GM19452 (cell line): ENCODE data around the gene RPA1.
"Not testable (repeated sequence)": the region's sequence is repeated elsewhere in the genome, so short reads cannot be mapped to it uniquely, and the experiment has no call there.

Experiments
- ATAC-seq: cut with Tn5 transposase; IDR thresholded peaks from one replicate; pipeline ENCODE4 v1.9.1; 2021; ENCODE audit not compliant: unreplicated experiment

The RPA1 gene

DNA sequence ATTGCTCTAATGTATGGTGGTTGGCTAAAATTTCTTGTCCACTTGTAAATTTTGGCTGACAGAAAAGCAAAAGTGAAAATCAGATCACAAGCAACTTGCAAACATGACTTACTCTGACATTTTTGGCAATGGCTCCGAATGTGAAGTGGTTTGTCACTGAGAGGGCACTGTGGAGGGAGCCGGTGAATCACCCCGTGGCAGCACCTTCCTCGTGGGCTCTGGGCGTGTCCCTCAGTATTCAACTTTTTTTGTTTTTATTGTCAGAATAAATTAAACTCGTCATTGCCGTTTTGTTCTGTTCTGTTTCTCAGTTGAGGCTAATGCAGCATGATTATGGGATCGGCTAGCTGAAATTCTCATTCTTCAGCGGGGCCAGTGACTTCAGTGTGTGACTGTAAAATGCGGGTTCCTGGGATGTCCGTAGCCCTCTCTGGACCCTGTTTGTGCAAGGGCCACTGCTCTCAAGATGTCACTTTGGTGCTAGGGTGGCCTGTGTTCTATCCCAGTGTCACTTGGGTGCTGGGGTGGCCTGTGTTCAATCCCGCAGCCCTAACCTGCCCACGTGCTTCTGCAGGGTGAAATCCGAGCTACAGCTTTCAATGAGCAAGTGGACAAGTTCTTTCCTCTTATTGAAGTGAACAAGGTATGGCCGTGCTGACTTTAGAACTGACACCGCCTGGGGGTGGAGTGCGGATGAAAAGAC is 48.8 kb downstream of the RPA1 start:
- ATAC-seq, result no peak

DNA sequence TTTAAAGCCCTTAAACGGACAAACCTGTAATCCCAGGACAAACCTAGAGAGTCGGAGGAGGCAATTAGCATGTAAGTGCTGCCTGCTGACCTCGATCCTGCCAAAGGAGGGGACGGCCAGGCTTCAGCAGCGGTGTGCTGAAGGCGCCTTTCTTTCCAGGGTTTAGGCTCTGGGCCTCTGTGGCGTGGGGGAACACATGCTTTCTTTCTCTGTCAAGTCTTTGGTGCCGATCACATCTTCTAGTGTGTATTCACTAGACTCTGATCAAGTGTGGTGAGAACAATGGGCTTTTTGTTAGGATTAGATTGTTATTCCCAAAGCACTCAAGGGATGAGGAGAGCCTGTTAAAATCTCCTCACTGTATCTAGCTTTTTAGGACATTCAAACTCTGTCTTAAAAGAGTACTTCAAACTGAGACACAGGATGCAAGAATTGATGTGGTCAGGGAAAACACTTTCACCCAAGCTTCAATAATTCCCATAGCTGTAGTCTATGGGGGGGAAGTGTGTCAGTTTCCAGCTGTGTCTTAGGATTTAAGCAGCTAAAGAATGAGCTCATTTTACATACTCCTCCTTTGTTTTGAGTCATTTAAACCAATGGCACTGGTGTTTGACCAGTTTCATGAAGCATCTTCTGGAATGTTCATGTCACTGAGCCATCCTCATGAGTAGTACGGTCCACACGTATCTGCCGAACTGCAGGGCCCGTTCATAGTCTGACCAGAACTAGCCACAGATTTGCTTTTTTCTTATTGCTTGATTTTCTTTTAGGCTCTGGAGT is 51.2 kb downstream of the RPA1 start:
- ATAC-seq, result no peak

DNA sequence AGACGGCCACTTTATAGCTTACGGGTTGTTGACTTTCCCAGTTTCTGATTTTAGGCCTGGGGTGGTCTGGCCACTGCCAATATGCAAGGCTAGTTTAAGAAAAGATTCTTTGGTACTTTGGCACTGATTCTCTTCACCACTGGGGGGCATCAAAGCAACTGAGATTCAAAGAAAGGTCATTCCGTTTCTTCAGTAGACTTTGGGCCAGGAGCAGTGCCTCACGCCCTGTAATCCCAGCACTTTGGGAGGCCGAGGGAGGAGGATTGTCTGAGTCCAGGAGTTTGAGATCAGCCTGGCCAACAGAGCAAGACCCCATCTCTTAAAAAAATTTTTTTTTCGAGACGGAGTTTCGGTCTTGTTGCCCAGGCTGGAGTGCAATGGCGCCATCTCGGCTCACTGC is 53.0 kb downstream of the RPA1 start:
- no peak for ATAC-seq

DNA sequence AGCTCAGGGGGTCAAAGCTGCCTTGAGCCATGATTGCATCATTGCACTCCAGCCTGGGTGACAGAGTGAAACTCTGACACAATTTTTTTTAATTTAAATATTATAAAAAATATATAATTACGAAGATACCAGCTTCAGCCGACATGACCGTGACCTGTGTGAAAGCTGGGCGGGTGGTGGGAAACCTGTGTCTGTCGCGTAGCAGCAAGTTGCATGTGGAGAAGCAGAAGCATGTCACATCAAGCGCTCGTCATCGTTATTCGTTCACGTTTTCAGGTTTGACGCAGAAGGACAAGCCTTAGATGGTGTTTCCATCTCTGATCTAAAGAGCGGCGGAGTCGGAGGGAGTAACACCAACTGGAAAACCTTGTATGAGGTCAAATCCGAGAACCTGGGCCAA is 53.7 kb downstream of the RPA1 start:
- ATAC-seq, result no peak

DNA sequence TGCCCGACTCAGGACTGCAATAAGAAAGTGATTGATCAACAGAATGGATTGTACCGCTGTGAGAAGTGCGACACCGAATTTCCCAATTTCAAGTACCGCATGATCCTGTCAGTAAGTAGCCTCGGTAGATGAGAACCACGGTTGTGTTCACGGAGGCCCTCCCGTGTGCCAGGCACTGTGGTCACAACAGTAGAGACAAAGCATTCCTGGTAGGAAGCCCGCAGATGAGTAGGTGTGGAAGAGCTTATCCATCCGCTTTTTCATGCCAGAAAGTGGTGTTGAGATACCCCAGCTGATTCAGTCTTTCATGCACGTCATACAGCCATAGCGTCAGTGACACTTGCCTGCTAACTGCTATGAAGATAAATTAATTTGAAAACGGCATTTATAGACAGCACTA is 58.9 kb downstream of the RPA1 start:
- ATAC-seq, result no peak

DNA sequence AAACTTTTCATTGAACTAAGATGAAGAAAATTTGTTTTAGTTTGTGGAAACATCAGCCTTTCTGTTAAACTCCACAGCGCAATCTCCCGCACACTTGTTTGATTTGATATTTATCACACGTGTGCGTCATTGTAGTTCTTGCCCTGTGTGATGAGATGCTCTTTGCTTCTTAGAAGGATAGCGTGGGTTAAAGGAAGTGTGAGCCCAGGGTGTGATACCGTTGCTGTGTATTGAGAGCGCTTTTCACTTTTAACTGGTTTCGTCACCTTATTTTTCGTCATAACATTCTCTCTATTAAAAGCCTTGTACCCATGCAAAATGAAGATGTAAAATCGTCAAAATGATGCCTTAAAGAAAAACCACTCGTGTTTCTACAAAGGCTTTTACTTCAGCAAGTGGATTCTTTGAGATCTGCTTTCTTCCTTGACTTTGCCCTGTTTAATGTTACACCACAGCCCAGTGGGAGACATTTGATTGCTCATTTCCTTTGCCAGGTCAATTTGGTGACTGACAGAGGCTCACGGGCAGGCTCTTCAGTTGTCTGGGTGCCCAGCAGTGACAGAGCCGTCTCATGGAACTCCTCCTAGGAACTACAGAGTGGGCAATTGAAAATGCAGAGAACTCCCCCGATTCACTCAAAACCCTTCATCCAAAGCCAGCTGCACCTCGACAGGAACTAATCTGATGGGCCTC is 61.1 kb downstream of the RPA1 start:
- no peak for ATAC-seq

DNA sequence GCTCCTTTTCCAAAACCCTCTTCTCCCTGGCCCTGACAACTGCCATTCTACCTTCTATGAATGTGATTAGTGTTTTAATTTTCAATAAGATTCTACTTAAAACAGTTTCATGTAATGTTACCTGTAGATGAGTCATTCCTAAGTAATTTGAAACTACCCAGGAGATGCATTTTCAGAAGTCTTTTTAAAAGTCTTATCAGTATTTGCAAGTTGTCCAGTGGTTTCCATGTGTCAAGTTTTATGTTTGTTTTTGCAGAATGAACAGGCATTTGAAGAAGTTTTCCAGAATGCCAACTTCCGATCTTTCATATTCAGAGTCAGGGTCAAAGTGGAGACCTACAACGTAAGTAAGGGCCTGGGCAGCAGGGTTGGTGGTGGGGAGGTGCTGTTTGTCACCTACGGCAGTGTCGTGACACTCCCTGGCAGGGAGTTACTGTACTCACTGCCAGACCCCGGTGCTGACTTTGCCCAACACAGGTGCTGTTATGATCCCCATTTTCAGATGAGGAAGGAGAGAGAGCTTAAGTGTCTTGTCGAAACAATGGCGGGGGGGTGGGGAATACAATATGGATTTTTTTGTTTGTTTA is 65.0 kb downstream of the RPA1 start:
- no peak for ATAC-seq

DNA sequence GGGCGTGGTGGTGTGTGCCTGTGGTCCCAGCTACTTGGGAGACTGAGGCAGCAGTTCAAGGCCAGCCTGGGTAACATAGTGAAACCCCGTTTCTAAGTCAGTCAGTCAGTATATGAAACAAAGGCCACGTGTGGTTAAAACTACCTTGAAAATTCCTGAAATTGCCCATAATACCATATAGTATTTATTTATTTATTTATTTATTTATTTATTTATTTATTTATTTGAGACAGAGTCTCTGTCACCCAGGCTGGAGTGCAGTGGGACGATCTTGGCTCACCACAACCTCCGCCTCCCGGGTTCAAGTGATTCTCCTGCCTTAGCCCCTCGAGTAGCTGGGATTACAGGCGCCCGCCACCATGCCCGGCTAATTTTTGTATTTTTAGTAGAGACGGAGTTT is 65.7 kb downstream of the RPA1 start:
- not testable (repeated sequence) for ATAC-seq

DNA sequence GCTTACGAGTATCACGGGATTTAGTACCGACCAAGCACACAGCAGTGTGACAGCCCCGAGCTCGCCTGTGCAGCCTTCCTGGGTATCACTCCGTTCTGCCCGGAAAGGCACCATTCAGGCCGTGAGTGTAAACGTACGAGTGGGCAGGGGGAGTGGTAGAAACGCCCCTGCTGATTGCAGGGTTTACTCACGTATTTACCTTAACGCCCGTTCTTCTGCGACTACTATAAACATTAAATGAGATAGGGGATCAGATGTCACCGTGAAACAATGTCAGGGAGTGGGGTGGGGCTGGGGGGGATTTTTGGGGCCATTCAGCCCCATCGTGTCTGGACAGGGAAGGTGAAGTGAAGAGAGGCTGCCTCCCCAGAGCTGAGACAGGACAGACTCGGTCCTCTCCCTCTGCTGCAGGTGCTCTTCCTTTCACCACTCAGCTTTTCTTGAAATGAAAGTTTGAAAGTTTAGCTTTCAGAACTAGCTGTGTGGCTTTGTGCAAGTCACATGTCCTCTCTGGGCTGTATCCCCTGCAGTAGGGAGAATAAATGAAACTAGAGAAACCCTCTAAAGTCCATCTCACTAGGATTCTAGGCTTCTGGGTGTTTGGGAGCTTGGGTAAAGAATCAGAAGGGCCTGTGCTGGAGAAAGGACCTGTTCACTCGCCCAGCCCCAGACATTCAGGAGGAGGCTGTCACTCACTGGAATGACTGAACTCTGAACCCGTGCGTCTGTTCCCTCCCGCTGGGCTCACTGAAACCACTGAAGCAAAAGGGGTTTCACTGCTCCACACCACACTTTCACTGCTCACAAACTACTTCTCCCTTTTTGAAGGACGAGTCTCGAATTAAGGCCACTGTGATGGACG is 66.7 kb downstream of the RPA1 start:
- ATAC-seq, result no peak

DNA sequence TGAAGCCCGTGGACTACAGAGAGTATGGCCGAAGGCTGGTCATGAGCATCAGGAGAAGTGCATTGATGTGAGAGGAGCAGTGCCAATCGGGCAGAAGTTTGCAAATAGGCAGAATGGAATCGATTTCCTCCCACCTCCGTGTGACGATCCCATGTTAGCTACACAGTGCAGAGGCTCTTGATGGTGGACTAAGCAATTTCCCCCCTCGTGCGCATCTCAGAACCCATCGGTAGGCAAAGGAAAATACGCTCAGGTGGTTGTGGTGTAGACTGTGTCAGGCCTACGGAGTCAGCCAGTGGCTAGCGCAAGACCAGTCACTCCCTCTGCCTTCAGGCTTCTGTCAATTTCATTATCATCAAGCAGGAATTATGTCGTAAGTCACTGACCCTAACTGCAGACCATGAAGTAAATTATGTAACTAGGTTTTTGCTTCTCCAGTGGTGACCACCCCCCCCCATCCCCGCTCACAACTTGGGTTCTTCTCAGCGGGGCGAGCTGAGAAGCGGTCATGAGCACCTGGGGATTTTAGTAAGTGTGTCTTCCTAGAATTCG is 67.4 kb downstream of the RPA1 start:
- ATAC-seq, result no peak

DNA sequence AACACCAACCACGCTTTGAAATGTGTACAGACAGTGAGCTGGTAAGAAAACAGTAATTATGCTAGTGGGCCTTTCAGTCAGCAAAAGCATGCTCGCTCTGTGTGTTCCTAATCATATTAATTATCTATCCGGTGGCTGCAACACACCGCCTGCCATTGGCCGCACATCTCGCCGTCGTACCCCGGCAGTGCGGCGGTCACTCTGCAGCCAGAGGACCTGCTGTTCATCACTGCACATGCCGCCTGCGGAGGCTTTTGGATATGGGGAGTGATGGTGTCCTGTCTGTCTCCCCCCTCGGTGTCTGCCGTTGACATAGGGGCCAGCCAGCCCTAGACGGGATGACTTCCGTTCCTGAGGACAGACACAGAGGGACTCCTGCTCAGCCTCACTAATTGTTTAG is 68.5 kb downstream of the RPA1 start:
- no peak for ATAC-seq

DNA sequence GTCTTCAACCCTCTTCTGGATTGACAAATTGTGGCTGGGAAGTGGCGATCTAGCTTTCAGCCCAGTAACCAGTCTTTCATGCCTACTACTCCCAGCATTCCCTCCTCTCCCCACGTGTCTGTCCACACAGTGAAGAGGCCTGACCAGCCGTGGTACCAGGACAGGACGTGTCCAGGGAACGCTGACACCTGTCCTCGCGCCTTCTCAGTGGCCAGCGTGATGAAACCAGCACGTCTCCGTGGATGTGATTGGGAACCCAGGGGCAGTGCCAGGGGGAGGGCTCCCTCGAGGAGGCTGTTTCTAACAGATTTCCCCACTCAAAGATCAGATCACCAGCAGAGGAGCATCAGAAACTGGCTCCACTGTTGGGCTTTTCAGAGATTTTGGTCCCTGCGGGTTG is 69.1 kb downstream of the RPA1 start:
- no peak for ATAC-seq

DNA sequence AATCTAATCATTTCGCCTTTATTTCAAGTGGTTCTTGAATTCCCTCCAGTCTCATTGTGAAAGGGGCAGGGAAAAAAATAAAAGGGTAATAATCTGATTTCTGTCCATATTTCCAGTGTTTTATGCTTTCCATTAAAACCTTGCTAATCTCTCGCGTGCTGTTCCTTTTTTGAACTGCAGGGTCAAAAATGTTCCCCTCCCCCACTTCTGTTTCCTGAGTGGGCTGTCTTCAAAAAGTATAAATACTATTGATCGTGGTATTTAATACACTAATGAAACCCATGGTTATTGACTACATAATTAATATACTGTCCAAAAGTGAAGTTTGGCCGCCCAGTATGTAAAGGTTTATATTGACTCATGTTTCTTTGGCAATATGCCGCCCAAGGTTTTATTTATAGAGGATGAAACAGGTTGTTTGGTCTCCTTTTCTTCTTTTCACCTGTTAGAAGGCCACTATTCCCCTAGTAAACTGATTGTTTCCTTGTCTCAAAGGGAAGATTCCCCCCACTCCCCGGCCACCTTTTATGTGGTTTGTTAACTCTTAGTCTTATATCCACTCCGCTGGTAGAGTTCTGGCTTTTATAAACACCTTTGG is 69.7 kb downstream of the RPA1 start:
- ATAC-seq, result no peak

DNA sequence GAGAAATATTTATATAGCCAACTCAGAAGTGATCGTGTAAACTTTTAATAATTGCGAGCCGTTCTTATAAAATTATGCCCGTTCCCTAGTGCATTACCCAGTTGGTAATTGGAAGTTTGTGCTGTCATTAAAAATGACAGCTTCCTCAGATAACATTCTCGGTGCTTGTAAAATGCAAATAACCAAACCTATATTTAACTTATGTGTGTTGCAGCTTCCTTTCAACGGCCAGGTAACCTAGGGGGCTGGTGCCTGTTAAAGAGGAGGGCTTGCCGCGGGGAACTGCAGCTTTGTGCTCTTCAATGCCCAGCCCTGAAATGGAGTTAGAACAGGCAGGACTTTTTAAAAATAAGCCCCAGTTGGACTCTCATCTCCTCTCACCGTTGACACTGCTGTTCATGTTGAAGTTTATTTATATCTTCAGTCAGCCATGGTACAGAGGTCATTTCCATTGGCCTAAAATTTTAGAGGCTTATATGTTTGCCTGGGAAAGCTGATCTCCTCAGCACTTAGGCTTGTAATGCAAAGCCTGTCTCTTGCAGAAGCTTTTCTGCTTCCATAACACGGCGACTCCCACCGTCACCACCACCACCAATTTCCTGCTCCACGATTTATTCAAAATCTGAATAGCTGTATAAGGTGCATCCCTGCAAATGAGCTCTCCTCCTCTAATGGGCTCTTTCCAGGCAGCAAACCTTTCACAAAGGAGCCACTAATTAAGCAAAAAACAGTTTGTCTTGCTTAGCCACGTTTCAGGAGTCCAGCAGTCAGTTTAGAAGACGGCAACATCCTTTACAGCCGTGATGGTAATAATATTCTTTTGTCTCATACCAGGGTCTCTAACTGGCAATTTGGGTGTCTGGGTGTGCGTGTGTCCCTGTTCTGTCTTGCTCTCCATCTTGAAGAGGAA is 74.7 kb downstream of the RPA1 start:
- no peak for ATAC-seq

DNA sequence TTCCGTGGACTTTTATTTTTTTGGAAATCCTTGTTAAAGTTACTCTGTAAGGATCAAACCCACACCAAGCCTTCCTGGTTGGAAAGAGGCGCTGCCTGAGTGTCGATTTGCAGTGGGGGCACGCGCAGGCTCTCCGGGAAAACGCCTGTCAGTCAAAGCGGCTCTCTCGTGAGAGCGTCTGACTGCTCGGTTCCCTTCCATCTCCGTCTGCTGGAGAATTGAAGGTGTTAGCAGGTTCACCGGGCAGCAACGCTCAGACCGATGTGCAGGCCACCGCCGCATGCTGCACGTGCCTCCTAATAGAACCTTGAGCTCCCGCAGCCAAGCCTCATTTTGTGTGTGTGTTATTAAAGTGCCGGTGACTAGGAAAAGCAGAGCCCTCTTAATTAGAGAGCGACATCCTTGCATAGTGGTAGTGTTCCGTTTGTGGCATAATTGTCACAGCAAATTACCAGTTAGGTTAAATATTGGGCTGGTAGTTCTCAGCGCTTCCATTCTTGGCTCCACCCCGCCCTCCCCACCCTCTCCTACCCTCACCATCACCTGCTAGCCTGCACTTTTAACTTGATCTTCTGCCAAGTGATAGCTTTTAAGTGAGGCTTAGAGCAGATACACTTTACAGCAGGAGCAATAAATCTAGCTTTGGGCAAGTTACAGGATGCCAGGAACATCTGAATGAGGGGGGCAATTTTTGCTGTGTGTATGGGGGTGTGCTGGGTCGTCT is 75.5 kb downstream of the RPA1 start:
- no peak for ATAC-seq

DNA sequence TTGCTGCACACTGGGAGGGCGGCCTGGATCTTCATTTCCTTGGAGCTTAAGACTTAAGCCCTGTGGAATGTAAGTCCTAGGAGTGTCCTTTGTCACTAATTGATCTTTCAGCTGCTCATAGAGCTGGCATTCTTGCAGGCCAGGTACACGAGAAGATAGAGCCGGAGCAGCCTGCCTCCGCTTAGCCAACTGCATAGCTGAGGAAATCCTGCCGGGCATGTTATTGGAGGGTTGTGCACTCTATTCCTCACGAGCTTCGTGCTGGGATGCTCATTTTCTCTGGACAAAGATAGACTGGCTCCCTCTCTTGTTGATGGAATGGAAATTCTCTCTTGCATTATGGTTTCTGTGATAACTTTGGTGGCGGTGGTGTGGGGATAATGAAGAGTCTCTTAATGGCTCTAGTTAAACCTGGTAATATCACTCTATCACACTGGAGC is 76.9 kb downstream of the RPA1 start:
- ATAC-seq, result no peak

DNA sequence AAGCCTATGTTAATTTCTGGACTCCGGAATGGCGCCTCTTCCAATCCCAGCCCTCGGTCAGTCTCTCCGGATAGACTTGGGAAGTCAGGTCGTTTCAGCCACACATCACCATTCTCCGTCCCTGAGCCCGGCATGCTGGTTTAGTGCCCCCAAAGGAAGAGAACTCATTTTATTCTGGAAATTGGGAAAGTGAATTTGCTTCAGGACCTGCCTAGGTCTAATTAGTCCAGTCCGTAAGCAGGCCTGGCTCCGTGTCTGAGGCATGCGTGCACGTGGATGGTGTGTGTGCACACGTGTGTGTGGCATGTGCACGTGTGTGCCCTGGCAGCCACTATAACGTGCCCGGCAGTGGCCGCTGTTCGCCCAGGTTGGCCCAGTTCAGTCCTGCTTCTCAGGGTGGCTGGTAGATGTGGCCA is 77.4 kb downstream of the RPA1 start:
- no peak for ATAC-seq
